Measurements from ENCODE around the gene RXRG. TPM values are rescaled to one million over a fixed set of nuclear protein-coding genes. Genes with fewer than 3 reads are reported as not detected.

Gene RXRG
- total RNA-seq, 1 experiment from 2014 or later = not detected

GRCh38 chr1:165486663-165487062 is 41.7 kb upstream of the RXRG start:
- CTCF ChIA-PET = no interaction called here
- DNase-seq (ENCODE audit: low spot score) (no peak), ATAC-seq (no peak)
- H3K27ac Mint-ChIP-seq = no peak overlapping the region
- no peak for TF ChIP-seq ZNF396 (CRISPR knock-in tag; IDR thresholded peaks at IDR 0.05; ENCODE audit: borderline replicate concordance)
- no peaks in the 10 kb centered on the region for H3K27me3 Mint-ChIP-seq (ENCODE audit: low read depth)
- H3K9me3 Mint-ChIP-seq = no peaks in the 10 kb centered on the region
- POLR2A ChIA-PET = no interaction called here
- no peaks in the 10 kb centered on the region for H3K4me1 Mint-ChIP-seq
- no peak overlapping the region for H3K4me3 Mint-ChIP-seq
- H3K36me3 Mint-ChIP-seq = no peaks in the 10 kb centered on the region

DNA sequence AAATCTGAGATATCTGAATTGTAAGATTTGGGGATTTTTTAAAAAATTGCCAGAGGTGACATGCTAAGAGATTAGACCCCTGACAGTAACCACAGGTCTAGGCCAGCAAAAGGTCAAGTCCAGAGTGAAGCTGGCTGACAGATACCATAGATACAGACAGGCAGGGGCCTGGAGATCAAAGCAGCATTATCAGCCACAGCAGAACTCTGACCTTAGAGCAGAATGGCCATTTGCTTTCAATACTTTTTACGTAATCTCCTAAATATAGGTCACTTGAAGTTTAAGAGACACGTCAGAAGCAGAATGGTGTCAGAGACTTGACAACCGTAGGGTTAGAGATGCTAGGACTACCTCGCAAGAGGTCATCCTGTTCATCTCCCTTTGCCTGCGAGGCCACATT is 40.8 kb upstream of the RXRG start:
- ChIA-PET CTCF (no interaction called here), POLR2A (no interaction called here)
- ATAC-seq (no peak), DNase-seq (ENCODE audit: low spot score) (no peak)
- TF ChIP-seq SMAD4 (CRISPR knock-in tag; IDR thresholded peaks at IDR 0.05) (no peak), TEAD1 (CRISPR knock-in tag; IDR thresholded peaks at IDR 0.05) (no peak), CBFB (CRISPR knock-in tag; IDR thresholded peaks at IDR 0.05; ENCODE audit: low read depth) (no peak), ZNF416 (CRISPR knock-in tag; IDR thresholded peaks at IDR 0.05) (no peak), IRF1 (CRISPR knock-in tag; IDR thresholded peaks at IDR 0.05) (no peak), JAZF1 (CRISPR knock-in tag; IDR thresholded peaks at IDR 0.05) (no peak)
- TF ChIP-seq, protein P1, sequence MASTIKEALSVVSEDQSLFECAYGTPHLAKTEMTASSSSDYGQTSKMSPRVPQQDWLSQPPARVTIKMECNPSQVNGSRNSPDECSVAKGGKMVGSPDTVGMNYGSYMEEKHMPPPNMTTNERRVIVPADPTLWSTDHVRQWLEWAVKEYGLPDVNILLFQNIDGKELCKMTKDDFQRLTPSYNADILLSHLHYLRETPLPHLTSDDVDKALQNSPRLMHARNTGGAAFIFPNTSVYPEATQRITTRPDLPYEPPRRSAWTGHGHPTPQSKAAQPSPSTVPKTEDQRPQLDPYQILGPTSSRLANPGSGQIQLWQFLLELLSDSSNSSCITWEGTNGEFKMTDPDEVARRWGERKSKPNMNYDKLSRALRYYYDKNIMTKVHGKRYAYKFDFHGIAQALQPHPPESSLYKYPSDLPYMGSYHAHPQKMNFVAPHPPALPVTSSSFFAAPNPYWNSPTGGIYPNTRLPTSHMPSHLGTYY (CRISPR knock-in tag; IDR thresholded peaks at IDR 0.05) = no peak
- H3K9me3 Mint-ChIP-seq = no peaks in the 10 kb centered on the region
- no peaks in the 10 kb centered on the region; the same call in 1 of the 2 replicates for H3K27me3 Mint-ChIP-seq (ENCODE audit: low read depth)
- no peaks in the 10 kb centered on the region for H3K36me3 Mint-ChIP-seq
- no peak overlapping the region for H3K4me3 Mint-ChIP-seq
- H3K27ac Mint-ChIP-seq = no peak overlapping the region
- H3K4me1 Mint-ChIP-seq = no peaks in the 10 kb centered on the region

DNA sequence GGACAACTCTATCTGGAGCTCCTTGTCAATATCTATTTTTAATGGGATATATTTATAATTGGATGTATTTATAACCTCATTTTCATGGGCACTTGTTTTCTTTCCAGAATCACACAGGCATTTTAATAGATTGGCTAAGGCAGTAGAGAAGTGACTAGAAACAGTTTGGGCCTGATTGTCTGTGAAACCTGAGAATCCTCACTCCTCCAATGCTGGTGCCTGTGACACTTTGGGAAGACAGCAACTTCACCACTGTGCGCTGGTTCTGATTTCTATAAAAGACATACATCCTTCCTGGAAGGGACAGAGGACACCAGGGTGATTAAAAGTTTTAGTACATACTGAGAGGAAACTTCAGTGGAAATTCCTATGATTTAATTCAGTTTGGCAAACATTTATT is 39.6 kb upstream of the RXRG start:
- no peaks in the 10 kb centered on the region; the same call in 1 of the 2 replicates for H3K27me3 Mint-ChIP-seq (ENCODE audit: low read depth)
- ATAC-seq = no peak
- no peak overlapping the region for H3K27ac Mint-ChIP-seq
- H3K9me3 Mint-ChIP-seq = no peaks in the 10 kb centered on the region
- TF ChIP-seq, protein P2, sequence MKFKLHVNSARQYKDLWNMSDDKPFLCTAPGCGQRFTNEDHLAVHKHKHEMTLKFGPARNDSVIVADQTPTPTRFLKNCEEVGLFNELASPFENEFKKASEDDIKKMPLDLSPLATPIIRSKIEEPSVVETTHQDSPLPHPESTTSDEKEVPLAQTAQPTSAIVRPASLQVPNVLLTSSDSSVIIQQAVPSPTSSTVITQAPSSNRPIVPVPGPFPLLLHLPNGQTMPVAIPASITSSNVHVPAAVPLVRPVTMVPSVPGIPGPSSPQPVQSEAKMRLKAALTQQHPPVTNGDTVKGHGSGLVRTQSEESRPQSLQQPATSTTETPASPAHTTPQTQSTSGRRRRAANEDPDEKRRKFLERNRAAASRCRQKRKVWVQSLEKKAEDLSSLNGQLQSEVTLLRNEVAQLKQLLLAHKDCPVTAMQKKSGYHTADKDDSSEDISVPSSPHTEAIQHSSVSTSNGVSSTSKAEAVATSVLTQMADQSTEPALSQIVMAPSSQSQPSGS (CRISPR knock-in tag; IDR thresholded peaks at IDR 0.05; ENCODE audit: borderline replicate concordance, low read depth) = no peak
- TF ChIP-seq RORB (CRISPR knock-in tag; IDR thresholded peaks at IDR 0.05) (no peak), IRF1 (CRISPR knock-in tag; IDR thresholded peaks at IDR 0.05) (no peak), NFYB (CRISPR knock-in tag; conservative IDR thresholded peaks at IDR 0.05; ENCODE audit: low read depth) (no peak), ZNF396 (CRISPR knock-in tag; IDR thresholded peaks at IDR 0.05; ENCODE audit: borderline replicate concordance) (no peak), TEAD4 (CRISPR knock-in tag; IDR thresholded peaks at IDR 0.05) (no peak), NR1H2 (CRISPR knock-in tag; IDR thresholded peaks at IDR 0.05) (no peak)
- TF ChIP-seq, protein P3, sequence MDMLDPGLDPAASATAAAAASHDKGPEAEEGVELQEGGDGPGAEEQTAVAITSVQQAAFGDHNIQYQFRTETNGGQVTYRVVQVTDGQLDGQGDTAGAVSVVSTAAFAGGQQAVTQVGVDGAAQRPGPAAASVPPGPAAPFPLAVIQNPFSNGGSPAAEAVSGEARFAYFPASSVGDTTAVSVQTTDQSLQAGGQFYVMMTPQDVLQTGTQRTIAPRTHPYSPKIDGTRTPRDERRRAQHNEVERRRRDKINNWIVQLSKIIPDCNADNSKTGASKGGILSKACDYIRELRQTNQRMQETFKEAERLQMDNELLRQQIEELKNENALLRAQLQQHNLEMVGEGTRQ (CRISPR knock-in tag; IDR thresholded peaks at IDR 0.05) = no peak
- TF ChIP-seq, protein P4, sequence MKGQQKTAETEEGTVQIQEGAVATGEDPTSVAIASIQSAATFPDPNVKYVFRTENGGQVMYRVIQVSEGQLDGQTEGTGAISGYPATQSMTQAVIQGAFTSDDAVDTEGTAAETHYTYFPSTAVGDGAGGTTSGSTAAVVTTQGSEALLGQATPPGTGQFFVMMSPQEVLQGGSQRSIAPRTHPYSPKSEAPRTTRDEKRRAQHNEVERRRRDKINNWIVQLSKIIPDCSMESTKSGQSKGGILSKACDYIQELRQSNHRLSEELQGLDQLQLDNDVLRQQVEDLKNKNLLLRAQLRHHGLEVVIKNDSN (CRISPR knock-in tag; IDR thresholded peaks at IDR 0.05) = no peak
- TF ChIP-seq, protein P5, sequence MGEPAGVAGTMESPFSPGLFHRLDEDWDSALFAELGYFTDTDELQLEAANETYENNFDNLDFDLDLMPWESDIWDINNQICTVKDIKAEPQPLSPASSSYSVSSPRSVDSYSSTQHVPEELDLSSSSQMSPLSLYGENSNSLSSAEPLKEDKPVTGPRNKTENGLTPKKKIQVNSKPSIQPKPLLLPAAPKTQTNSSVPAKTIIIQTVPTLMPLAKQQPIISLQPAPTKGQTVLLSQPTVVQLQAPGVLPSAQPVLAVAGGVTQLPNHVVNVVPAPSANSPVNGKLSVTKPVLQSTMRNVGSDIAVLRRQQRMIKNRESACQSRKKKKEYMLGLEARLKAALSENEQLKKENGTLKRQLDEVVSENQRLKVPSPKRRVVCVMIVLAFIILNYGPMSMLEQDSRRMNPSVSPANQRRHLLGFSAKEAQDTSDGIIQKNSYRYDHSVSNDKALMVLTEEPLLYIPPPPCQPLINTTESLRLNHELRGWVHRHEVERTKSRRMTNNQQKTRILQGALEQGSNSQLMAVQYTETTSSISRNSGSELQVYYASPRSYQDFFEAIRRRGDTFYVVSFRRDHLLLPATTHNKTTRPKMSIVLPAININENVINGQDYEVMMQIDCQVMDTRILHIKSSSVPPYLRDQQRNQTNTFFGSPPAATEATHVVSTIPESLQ (CRISPR knock-in tag; IDR thresholded peaks at IDR 0.05) = no peak
- POLR2A ChIA-PET = no interaction called here
- no peak for DNase-seq (ENCODE audit: low spot score)
- CTCF ChIA-PET = no interaction called here
- no peaks in the 10 kb centered on the region for H3K4me1 Mint-ChIP-seq
- H3K36me3 Mint-ChIP-seq = no peaks in the 10 kb centered on the region
- H3K4me3 Mint-ChIP-seq = no peak overlapping the region

All from WTC11 (cell line).